Posterior cingulate gyrus (tissue), 11 donors: ENCODE measurements around the gene CSAD.

Experiments
- DNase-seq, 10 donors: peaks; one replicate each; pipeline versions ENCODE4 v3.0.0 to v3.0.0-alpha.2; 2020 to 2021; ENCODE audit warnings: mixed read lengths in 3 of 10
- intact Hi-C: fragments of 100-400 bp; cut with DNase I; formaldehyde crosslinking; loops from one replicate; pipeline ENCODE4 v1.15.1; 2023

CSAD gene, protein sequence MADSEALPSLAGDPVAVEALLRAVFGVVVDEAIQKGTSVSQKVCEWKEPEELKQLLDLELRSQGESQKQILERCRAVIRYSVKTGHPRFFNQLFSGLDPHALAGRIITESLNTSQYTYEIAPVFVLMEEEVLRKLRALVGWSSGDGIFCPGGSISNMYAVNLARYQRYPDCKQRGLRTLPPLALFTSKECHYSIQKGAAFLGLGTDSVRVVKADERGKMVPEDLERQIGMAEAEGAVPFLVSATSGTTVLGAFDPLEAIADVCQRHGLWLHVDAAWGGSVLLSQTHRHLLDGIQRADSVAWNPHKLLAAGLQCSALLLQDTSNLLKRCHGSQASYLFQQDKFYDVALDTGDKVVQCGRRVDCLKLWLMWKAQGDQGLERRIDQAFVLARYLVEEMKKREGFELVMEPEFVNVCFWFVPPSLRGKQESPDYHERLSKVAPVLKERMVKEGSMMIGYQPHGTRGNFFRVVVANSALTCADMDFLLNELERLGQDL

DNA sequence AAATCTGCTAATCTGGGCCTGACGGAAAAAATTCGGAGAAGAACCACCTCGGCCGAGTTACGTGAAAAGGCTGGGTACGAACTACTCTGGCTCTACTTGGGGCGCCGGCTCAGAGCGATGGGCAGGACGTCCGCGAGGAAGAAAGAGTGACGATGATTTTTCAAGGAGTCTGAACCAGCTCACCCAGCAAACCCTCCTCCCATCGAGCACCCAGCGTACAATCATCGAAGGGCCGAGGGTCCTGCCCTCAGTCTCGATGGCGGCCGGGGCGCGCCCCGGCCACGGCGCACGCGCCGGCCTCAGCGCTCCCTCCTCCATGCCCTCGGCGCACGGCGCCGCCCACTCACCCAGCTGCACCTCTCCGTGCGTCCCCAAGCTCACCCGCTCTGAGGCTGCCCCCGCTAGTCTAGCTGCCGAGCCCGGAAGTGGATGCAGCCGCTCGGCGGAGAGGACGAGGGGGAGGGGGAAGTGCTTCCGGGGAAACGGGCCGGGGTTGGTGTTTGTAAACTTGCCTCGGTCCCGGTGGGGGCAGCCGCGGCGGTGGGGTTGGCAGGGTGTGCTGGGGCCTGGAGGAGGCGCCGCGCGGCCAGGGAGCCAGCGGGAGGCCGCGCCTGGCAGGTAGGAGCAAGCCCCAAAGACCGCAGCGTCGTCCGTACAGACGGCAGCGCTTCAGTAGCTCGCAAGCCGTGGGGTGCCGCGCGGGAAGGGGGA lies at the start of gene CSAD, which contains the start of gene ZNF740:
CSAD (minus strand) TSS at position 706 of the 711 bp plus-strand sequence. CDS start 7,455 bp downstream, outside the sequence.
ZNF740 (plus strand) TSS at position 503 of the 711 bp plus-strand sequence. CDS start 1,262 bp downstream, outside the sequence.
- peak; percentile 97 to 100 (median 98) for DNase-seq
- intact Hi-C loops, result loop anchor here (5.0 kb wide), 1 partner anchor 113 kb away; no protein-coding TSS in a partner anchor

DNA sequence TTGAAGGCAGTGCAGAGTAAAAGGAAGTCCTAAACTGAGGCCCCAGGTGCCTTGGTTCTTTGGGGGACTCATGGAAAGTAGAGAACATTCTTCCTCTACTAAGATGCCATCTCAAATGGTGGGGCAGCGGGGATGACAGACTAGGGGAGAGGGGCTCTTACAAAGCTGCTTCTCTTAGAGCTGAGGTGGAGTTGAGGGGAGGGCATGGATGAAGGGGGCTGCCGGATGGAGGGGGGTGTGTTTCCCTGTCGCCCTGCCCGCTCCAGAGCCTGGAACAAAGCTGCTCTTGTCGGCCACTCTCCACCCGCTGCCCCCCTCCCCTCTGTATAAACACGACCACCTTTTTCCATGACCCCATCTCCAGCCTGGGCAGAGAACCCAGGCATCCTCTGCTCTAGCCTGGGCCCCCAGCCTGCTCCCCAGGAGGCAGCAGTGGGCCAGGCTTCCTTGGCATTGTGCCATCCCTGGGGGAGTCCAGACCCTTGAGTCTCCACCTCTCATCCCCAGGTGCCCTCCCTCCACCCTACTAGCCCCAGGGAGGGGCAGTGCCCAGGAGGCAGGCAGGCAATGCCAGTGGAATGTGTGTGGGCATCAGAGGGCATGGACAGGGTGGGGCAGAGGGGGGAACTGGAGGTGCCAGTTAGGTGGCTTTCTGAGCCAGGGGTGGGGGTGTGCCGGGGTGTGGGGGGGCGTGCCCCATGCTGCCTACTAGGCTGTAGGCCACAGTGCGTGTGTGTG lies 49.6 kb upstream of the CSAD start:
- peak in 2 of 10 donors; percentile 38 to 84 for DNase-seq
- intact Hi-C loops, result no loop called here

DNA sequence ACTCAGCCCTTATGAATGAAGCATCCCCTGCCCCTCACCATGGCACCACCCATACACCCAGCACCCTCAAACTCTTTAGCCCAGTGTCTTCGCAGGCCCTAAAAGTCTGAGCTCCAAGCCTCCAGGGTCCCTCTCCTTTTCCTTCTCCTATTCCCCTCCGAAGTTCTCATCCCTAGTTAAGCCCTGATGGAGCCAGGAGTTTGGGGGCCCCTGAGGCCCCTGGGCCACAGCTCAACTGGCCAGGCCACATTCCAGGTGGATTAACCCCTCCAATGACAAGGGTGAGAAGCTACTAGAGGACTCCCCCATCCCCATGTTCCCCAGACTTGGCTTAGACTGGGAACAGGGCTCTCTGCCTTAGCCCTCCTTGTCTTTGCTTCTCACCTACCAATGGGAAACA lies 48.7 kb upstream of the CSAD start:
- intact Hi-C loops, result no loop called here
- peak in 1 of 10 donors; percentile 19 for DNase-seq

DNA sequence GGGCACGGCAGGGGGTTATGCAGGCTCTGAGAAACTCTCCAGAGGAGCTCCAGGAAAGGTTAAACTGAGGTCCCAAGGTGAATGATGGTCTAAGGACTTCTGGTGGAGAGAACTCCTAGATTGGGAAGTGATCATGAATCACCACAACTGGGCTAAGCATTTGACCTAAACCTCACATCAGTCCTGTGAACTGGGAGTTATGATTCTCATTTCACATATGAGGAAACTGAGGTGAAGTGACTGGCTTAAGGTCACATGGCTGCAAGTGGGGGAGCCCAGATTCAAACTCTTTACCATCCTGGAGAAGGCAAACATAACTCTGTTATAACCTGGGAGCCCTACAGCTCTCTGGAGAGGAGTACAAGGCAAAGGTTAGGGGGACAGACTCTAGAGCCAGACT lies 47.1 kb upstream of the CSAD start:
- DNase-seq, result no peak
- intact Hi-C loops, result no loop called here

- intact Hi-C loops, result no loop called here
- peak in 2 of 10 donors; percentile 72 to 78 for DNase-seq
Observed at GRCh38 chr12:53227341-53227740, 46.6 kb upstream of the CSAD start.

- peak in 2 of 10 donors; percentile 32 to 40 for DNase-seq
- intact Hi-C loops, result no loop called here
Observed at GRCh38 chr12:53226815-53227214, 46.1 kb upstream of the CSAD start.

DNA sequence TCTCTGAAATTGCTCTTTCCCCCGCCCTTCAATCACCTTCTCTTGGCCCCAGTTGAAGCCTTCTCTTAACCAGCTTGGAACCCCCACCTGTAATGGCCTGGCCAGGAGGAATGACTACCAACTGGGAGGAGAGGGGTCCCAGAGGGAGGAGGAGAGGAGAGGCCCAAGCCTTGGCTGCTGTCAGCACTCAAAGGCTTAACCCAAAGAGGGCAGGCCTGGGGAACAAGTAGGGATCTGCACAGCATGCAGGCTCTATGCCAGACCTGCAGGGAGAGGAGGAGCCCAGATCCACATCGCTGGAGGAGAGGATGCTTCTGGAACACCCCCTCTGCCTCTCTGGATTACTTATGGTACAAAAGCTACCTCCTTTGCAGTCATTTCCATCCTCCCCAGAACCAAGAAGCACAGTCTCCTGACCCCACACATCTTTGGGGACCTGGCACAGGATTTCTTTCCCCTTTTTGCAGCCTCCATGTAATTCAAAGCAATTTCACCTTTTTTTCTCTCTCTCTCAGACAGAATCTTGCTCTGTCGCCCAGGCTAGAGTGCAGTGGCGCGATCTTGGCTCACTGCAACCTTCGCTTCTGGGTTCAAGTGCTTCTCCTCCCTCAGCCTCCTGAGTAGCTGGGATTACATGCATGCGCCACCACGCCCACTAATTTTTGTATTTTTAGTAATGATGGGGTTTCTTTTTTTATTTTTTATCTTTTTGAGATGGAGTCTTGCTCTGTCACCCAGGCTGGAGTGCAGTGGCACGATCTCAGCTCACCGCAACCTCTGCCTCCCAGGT lies 45.1 kb upstream of the CSAD start:
- peak in 2 of 10 donors; percentile 80 to 82 for DNase-seq
- intact Hi-C loops, result no loop called here

DNA sequence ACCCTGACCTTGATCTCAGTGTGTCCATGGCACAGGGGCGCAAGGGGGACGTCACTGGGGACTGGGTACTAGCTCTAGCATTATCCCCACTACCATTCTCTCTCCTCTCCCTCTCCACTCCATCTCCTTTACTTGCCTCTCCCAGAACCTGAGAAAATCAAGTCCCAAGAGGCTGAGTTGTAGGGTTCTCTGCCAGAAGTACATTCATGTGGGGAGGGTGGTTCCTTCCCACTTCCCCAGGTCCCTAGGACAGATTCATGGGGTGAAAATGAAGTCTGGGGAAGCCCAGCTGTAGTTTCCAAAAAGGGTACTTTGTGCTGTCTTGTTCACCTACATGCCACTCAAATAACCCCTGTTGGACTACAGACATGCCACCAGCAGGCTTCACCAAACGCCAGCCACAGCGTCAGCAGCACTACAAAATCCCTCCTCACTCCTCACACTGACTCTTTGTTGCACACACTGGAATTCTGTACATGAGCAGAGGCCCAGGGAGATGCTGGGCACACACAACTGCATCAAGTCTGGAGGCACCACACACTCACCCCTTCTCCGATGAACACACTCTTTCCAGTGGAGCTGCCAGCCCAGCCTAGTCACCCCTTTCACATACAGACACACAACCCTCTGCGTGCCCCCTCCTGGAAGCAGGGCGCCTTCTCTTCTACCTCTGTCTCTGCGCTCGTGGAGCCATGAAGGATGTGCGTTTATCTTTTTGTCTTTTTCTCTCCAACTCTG lies 44.3 kb upstream of the CSAD start:
- DNase-seq, result peak in 2 of 10 donors; percentile 62 to 74
- intact Hi-C loops, result no loop called here

GRCh38 chr12:53224061-53224896 lies 43.6 kb upstream of the CSAD start:
- peak in 2 of 10 donors; percentile 43 to 80 for DNase-seq
- intact Hi-C loops, result no loop called here

GRCh38 chr12:53223389-53224060 lies 42.8 kb upstream of the CSAD start:
- peak in 6 of 10 donors; percentile 36 to 89 (median 72) for DNase-seq
- intact Hi-C loops, result no loop called here

- DNase-seq, result peak in 2 of 10 donors; percentile 19 to 37
- intact Hi-C loops, result no loop called here
Observed at GRCh38 chr12:53222806-53223261, 42.1 kb upstream of the CSAD start.

GRCh38 chr12:53222170-53222721 lies 41.5 kb upstream of the CSAD start:
- DNase-seq, result peak in 2 of 10 donors; percentile 5 to 8
- intact Hi-C loops, result no loop called here

DNA sequence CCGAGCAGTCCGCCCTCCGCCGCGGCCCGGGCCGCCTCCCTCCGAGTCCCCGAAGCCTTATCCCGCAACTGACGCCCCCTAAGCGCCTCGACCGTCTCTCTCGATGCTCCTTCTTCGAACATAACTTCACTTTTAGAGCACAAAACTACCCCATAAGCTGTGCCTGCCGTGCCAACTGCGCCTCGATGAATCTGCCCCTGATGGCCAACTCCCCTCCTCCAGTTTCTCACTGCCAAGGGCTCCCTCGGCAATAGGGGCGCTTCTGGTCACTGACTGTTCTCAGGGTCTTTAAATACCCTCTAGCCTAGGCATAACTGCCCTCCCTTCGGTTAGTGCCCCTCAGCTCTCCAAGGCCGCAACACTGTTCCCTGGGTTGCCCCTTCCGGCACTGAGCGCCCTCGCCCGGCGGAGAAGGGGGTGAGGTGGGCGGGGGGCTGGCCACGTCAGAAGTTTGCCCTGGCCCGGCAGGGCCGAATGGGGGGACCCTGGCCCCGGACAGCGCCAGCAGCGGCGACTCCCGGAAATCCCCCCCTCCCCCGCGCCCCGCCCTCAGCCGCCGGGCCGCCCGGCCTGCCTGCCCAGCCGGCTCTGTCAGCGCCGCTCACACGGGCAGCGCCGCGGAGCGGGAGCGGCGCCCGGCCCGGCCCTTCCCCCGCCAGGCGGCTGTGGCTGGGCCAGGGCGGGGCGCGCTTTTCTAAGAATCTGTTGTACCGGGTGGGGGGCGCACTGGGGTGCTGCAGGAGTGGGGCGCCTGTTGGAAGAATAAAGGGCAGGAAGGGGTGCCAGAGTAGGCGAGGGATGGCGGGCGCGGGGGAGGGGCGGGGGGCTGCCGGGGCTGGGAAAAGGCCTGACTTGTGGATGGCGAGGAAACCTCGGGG lies 40.7 kb upstream of the CSAD start:
- intact Hi-C loops, result no loop called here

DNA sequence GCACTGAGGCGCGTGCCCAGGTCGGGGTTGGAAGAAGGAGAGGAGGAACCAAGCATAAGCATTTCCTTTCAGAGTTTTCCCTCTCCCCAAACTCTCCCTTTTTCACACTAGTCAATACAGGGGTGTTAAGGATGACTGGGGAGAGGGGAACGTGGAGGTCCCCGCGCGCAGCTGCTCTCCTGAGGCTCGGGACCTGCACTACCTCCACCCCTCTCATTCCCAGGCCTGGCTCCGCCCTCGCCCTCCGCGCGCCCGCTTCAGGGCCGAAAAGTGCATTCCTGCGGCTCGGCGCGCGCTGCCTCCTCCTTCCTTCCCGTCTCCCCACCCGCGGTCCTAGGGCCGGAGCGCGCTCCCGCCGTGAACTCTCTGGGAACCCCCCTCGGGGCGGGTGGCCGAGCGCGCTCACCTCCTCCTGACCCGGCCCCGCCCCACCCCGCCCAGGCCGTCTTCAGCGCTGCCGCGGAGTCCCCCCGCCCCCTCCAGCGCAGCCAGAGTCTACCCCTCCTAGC lies 40.0 kb upstream of the CSAD start:
- peak in 9 of 10 donors; percentile 52 to 95 (median 70) for DNase-seq
- intact Hi-C loops, result no loop called here

More for the DNA sequence above, 40.7 kb upstream of the CSAD start:
- peak in 8 of 10 donors; percentile 42 to 91 (median 62) for DNase-seq

DNA sequence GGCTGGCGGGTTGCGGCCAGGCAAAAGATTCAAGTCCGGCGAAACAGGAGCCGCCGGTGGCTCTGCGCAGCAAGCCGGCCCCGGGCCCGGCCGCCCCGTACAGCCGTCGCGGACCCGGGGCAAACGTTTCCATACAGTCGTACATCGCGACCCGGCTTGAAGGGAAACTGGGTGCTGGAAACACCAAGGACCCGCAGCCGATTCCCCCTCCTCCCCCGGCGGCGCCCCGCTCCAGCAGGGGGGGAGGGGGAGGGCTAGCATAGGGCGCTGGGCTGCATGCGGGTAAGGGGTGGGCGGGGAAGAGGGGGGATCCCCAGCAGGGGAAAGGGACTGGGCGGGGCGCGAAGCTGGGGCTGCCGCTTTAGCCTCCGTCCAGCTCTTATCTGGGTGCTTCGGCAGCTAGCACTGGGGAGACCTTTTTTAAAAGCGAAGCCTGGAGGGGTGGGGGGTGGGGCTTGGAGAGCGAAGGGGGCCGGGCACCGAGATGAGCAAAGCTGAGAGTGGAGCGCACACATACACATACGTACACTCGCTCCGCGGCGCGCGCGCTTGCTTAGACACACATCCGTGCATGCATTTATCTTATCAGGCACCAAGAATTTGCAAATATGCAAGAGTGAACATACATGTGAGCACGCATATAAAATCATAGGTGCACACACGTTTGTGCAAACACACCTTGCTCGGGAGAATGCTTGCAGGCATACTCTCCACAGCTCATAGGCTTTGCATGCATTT lies 39.4 kb upstream of the CSAD start:
- peak in 9 of 10 donors; percentile 34 to 94 (median 73) for DNase-seq
- intact Hi-C loops, result no loop called here
